ENCODE data around the gene UBASH3B.
A peak's percentile ranks its signal among the peaks of the same experiment; 100 is the strongest.

UBASH3B gene

GRCh38 chr11:122734848-122735496 lies 79.5 kb downstream of the UBASH3B start:
- DNase-seq: no peak

DNA sequence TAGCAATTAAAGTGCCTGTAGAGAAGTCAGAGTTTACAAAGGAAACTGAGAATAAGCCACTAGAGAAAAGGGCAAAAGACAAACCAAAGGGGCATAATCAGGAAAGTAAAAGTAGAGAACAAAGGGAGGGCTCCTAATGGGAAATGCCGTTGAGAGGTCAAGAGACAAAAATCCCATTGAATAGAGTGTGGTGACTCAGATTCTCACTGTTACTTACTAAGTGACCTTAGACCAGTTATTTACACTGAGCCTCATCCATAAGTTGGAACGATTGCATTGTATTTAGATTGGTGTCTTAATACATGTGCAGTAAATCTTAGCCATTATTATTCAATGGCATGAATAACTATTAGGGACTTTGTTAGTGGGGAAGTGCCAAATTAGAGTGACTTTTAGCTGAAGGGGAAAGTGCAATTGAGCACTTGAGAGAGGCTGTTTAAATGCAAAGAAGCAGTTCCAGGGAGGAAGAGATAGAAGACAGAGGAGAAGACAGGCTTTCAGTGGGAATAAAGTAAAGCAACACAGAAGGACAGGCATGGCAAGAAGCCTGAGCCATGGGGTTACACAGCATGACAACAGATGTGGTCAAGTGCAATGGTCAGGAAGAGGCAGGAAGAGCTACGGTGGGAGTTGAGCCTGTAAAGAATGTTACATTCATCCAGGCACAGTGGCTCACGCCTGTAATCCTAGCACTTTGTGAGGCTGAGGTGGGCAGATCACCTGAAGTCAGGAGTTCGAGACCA lies 82.6 kb downstream of the UBASH3B start:
- DNase-seq: no peak

- DNase-seq: peak; percentile 80
These were observed 86.2 kb downstream of the UBASH3B start for GRCh38 chr11:122741613-122742300.

- DNase-seq: peak; percentile 69
These were observed 86.9 kb downstream of the UBASH3B start for GRCh38 chr11:122742301-122743018.

DNA sequence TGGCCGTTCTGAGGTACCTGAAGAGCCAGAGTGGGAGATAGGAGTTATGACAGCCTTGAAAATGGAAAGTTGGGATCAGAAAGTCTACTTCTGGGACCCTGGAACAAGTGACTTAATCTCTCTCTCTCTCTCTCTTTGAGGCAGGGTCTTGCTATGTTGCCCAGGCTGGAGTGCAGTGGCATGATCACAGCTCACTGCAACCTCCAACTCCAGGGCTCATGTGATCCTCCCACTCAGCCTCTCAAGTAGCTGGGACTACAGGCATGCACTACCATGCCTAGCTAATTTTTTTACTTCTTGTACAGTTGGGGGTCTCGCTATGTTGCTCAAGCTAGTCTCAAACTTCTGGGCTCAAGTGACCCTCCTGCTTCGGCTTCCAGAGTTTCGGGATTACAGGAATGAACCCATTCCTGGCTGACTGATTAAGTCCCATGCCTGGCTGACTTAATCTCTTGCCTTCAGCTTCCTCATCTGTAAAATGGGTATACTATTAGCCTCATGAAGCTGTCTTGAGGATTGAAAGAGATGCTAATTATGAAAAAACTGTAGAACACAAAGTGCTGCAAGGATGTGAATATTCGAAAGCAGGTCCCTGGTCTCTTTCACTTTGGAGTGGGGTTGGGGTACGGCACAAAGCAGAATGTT lies 87.7 kb downstream of the UBASH3B start:
- DNase-seq: no peak

GRCh38 chr11:122743949-122744348 lies 88.4 kb downstream of the UBASH3B start:
- peak; percentile 82 for DNase-seq

- no peak for DNase-seq
These were observed 88.8 kb downstream of the UBASH3B start for GRCh38 chr11:122744357-122744756.

DNA sequence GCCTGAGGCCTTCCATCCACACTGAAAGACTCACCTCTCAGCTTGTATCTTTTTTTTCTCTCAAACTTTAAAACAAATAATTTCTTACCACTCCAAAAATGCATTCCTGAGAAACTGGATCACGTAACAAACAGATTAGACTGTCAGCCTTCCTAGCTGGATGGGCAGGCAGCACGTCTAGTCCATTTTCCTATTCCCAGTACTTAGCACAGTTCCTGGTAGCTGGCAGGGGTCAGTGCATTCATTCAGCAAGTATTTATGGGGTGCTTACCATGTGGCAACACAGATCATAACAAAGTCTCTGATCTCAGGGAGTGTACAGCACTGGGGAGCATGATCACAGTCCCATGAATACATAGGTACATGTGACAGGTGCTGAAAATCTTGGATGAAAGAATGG lies 89.6 kb downstream of the UBASH3B start:
- DNase-seq: no peak

GRCh38 chr11:122746050-122746478 lies 90.5 kb downstream of the UBASH3B start:
- DNase-seq: no peak

DNA sequence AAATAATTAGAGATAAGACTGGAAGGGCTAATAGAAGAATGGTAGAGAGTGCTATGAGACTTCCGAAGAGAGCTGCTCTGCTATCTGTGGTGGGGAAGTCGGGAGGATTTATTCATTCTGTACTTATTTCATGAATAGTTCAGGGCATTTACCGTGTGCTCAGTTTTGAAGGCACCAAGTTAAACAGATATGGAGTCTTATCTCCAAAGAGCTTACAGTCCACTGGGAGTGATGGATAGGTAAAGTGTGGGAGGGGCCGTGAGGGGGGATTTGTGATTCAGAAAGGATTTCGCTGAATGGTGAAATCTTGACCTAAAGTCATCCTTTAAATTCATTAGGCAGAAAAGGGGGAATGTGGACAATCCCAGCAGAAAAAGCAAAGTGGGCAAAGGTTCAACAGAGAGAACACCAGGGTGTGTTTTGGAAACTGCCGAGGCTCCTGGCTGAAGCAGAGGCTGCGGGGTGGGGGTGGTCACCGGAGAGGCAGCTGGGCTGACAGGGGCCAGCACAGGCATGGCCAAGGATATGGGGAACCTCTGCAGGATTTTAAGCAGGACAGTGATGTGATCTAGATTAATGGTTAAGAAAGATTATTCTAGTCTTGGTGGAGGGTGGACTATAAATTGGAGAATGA lies 91.2 kb downstream of the UBASH3B start:
- peak; percentile 44 for DNase-seq

DNA sequence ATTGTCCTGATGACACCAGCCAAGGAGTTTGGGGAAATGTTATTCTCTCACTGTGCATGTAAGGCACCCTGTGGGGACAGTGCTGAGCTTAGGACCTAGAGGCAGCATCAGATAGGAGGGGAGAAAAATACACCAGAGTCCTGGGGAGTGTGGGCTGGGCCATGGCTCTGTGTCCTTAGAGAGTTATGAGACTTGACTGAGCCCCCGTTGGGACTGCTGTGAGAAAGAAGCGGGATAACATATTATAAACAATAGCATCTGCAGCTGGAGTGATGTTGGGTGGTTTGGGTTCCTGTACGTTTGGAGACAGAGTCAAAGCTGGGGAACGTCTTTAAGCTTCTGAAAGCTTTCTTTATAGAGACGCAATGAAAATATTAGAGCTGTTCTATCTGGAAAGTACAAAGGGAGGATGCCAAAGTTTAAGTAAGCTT lies 91.8 kb downstream of the UBASH3B start:
- DNase-seq: no peak

DNA sequence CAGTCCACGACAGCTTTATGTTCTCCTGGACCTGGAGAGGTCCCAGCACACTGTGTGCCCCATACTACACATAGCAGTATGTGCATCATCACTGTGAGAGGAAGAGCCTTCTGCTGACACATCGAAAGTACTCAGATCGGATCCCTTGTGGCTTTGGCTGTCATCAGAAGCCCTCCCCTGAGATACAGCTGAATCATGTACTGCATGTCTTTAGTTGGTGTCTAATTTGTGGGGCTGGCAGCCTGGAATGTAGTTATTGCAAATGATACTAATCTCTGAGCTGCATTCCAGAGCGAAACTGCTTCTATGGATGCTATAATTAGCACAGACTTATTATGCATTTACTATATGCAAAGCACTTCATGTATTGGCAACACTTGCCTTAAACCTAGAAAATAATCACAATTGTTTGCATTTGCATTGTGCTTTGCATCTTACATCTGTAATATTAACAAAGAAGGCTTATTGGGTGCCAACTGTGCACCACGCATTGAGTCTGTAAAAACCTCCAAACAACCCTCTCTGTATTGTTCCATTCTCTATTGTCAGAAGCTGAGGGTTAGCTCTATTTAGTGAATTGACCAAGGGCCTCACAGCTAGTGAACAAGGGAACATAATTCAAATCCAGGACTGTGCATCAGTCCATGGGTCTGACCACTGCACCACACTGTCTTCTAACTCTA lies 93.6 kb downstream of the UBASH3B start:
- peak; percentile 31 for DNase-seq

DNA sequence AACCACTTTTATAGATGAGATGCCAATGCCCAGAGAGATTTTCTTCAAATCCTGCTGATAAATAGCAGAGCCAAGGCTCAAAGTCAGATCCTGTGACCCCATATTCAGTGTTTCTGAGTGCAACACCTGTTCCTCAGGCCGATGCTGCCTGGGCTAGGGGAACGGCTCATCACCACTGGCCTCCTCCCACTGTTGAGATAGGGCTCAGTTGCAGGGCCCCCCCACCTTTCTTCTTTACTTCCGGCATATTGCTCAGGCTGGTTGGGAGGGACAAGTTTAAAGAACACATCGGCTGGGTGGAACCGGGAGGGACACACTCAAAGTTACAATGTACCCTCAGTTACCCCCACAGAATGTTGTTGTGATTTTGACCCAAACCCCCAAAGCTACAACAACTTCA lies 94.5 kb downstream of the UBASH3B start:
- DNase-seq: no peak

DNA sequence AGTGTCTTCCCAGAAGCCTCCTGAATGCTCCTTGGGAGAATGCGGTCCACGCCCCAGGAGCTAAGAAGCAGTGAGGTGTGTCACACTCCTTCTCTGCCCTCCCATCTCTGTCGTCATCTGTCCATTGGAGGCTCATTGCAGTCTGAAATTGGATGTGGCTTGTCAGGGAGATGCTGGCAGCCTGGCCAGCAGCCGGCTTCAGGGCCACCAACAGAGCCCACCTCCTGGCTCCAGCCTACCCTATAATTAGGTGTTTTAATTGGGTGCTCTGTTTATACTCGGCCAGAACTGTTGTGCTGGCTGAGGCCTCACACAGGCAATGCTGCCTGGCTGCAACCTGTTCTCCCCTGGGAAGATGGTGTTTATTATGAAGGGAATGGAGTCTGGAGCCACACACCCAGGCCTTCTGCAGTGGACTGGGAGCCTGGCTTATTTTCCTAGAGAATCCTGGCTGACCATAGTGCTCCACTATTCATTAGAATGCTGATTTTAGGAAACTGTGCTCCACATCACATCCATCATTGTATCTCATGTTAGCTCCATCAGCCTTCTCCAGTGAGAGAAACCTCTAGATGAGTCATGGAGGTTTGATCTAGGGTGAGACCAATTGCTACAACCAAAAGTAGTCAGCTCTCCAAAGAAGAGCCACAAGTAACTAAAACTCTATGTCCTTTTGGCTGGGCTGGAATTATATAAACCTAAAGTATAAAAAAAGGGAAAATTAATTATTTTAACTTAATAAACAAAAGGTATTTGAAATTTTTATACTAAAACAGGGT lies 96.0 kb downstream of the UBASH3B start:
- no peak for DNase-seq

GRCh38 chr11:122754028-122754427 lies 98.5 kb downstream of the UBASH3B start:
- no peak for DNase-seq

DNA sequence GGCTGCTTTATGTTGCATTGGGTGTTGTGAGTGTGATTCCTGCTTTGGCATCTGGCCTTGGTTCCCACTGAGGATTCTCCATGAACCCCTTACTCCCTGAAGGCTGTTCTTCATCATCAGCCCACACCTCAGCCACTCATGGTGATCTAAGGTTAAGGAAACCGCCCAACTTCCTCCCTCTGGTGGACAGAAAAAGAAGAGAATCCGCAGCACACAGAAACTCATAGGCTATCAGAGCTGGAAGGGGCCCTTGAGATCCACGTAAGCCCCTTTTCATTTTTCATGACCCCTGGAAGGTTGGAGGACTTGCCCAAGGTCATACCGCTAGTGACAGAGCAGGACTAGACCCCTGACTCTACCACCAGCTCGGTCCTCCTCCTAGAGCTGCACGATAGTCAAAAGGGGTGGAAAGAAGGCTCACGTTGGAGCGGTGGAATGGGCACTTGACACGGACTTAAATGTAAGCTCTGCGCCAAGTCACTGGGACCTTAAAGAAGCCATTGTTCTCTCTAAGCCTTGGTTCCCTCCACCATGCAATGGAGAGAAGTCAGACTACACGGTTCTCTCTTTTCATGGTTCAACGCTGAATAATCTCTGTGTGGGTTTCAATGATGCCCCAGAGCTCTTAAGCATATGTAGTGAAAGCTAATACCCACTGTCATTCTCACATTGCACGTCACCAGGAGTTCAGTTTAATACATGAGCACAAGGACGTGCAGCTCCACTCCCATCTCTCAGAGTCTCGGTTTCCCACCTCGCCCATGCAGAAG lies 99.2 kb downstream of the UBASH3B start:
- no peak for DNase-seq

DNA sequence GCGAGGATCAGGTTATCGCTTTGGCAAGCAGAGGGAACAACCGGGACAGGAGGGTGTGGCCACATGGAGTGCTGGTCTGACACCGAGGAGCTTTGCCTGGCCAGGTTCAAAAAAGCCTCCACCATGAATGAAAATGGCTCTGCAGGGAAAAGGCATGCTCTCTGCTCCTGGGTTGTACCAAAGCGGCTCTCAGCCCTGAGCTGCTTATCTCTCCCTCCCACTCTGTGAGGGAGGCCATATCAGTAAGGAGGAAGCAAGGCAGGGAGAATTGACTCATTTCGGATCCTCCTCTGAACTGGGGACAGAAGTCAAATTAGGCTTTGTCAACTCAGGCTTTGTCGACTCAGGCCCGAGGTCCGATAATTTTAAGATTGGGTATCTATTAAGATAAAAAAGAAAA lies 99.9 kb downstream of the UBASH3B start:
- no peak for DNase-seq

GRCh38 chr11:122755941-122756340 lies 100.4 kb downstream of the UBASH3B start:
- no peak for DNase-seq

GRCh38 chr11:122756417-122756816 lies 100.9 kb downstream of the UBASH3B start:
- no peak for DNase-seq

GRCh38 chr11:122757201-122757600 lies 101.7 kb downstream of the UBASH3B start:
- no peak for DNase-seq

Measured in right hindlimb (tissue), 1 donor.